Measurements from ENCODE around the gene SLC17A7. TPM values are rescaled to one million over a fixed set of nuclear protein-coding genes. Genes with fewer than 3 reads are reported as not detected.

SLC17A7 gene
- total RNA-seq, 2 experiments from 2014 or later, result not detected

GRCh38 chr19:49458567-49458903 is 17.2 kb upstream of the SLC17A7 start:
- H3K9me3 ChIP-seq (ENCODE audit: control insufficient read depth in 1 of 2, insufficient read depth in 1 of 2, low read length in 2 of 2), result no peaks in the 10 kb centered on the region
- Mint-ChIP-seq H3K36me3 (ENCODE audit: low read depth) (peaks cover 37% of the 10 kb centered on the region), H3K4me3 (no peak overlapping the region), H3K27ac (peak overlapping the region; percentile 77), H3K9me3 (no peaks in the 10 kb centered on the region), H3K27me3 (no peaks in the 10 kb centered on the region), H3K4me1 (ENCODE audit: low read depth) (peaks cover 18% of the 10 kb centered on the region)
- peaks cover 33% of the 10 kb centered on the region for H3K36me3 ChIP-seq (ENCODE audit: insufficient read depth, low read length)
- no peak for TF ChIP-seq CTCF (IDR thresholded peaks at IDR 0.05)
- intact Hi-C loops (cut with DNase I, micrococcal nuclease), result no loop called here
- ATAC-seq (ENCODE audit: poor library complexity), result peak; percentile 24
- ChIA-PET CTCF (interaction anchor here (1.5 to 2.3 kb wide), 2 partner anchors 12 kb away, joined by 3 to 10 read pairs; no protein-coding TSS in a partner anchor), POLR2A (interaction anchor here (1.1 to 1.6 kb wide), 3 partner anchors 12 to 37 kb away, joined by 4 to 6 read pairs (median 4); partner anchors contain the start of genes FLT3LG and RPS11)
- H3K27me3 ChIP-seq (ENCODE audit: control insufficient read depth in 1 of 2, insufficient read depth in 2 of 2, low read length in 2 of 2), result no peaks in the 10 kb centered on the region
- H3K27ac ChIP-seq (ENCODE audit: low read depth in 1 of 2, low read length in 2 of 2), result peak overlapping the region; percentile 1 to 45
- peaks cover 36% of the 10 kb centered on the region for H3K4me1 ChIP-seq (ENCODE audit: insufficient read depth, low read length)
- H3K4me3 ChIP-seq (ENCODE audit: low read length), result no peak overlapping the region
- DNase-seq, result no peak

DNA sequence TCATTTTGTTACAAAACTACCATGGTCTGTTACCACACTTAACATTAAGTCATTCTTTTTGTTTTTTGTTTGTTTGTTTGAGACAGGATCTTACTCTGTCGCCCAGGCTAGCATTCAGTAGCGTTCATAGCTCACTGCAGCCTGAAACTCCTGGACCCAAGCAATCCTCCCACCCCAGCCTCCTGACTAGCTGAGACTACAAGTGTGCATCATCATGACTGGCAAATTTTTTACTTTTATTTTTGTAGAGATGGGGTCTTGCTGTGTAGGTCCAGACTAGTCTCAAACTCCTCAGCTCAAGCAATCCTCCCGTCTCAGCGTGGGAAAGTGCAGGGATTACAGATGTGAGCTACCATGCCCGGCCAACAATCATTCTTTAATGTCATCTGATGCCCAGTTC is 15.0 kb upstream of the SLC17A7 start:
- Mint-ChIP-seq H3K4me1 (ENCODE audit: low read depth) (peaks cover 37% of the 10 kb centered on the region), H3K27me3 (no peaks in the 10 kb centered on the region), H3K27ac (peak overlapping the region; percentile 69), H3K36me3 (ENCODE audit: low read depth) (peaks cover 52% of the 10 kb centered on the region), H3K9me3 (no peaks in the 10 kb centered on the region), H3K4me3 (peak overlapping the region; percentile 38)
- TF ChIP-seq CTCF (IDR thresholded peaks at IDR 0.05), result no peak
- Histone ChIP-seq H3K4me1 (ENCODE audit: insufficient read depth, low read length) (peaks cover 56% of the 10 kb centered on the region), H3K9me3 (ENCODE audit: control insufficient read depth in 1 of 2, insufficient read depth in 1 of 2, low read length in 2 of 2) (no peaks in the 10 kb centered on the region), H3K27me3 (ENCODE audit: control insufficient read depth in 1 of 2, insufficient read depth in 2 of 2, low read length in 2 of 2) (no peaks in the 10 kb centered on the region), H3K36me3 (ENCODE audit: insufficient read depth, low read length) (peaks cover 30% of the 10 kb centered on the region), H3K27ac (ENCODE audit: low read depth in 1 of 2, low read length in 2 of 2) (no peak overlapping the region), H3K4me3 (ENCODE audit: low read length) (no peak overlapping the region)
- ATAC-seq (ENCODE audit: poor library complexity) (no peak), DNase-seq (no peak)
- ChIA-PET POLR2A (no interaction called here), CTCF (interaction anchor here (1.0 to 2.3 kb wide), 3 partner anchors 14 to 17 kb away, joined by 3 to 10 read pairs (median 4); partner anchors contain the start of gene FLT3LG)
- intact Hi-C loops (cut with DNase I, micrococcal nuclease), result no loop called here

DNA sequence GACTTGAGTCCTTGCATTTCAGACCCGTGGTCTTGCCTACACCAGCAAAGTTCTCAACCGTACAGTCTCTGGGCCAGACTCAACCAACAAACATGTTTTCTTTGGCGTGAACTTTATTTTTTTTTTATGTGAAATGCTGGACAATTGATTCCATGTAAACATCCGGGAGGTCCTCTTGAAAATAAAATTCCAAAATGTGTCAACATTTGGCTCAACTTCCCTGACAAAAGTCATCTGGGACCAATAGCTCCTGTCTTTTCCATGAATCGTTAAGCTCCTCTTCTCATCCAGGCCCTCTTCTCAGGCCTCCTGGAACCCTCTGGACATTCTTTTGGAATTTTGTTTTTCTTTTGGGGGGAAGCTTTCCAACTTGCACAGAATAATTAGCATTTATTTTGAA is 14.4 kb upstream of the SLC17A7 start:
- Mint-ChIP-seq H3K9me3 (no peaks in the 10 kb centered on the region), H3K4me3 (peak overlapping the region; percentile 38), H3K36me3 (ENCODE audit: low read depth) (peaks cover 54% of the 10 kb centered on the region), H3K4me1 (ENCODE audit: low read depth) (peaks cover 40% of the 10 kb centered on the region), H3K27me3 (no peaks in the 10 kb centered on the region), H3K27ac (peak overlapping the region; percentile 69)
- no peaks in the 10 kb centered on the region for H3K9me3 ChIP-seq (ENCODE audit: control insufficient read depth in 1 of 2, insufficient read depth in 1 of 2, low read length in 2 of 2)
- peaks cover 60% of the 10 kb centered on the region for H3K4me1 ChIP-seq (ENCODE audit: insufficient read depth, low read length)
- POLR2A ChIA-PET, result interaction anchor here (5.7 kb wide), 1 partner anchor 15 kb away, joined by 120 read pairs; the partner anchor contains the start of gene FLT3LG
- H3K36me3 ChIP-seq (ENCODE audit: insufficient read depth, low read length), result peaks cover 28% of the 10 kb centered on the region
- no peak overlapping the region for H3K4me3 ChIP-seq (ENCODE audit: low read length)
- TF ChIP-seq CTCF (IDR thresholded peaks at IDR 0.05), result no peak
- DNase-seq (no peak), ATAC-seq (ENCODE audit: poor library complexity) (no peak)
- CTCF ChIA-PET, result interaction anchor here (1.0 to 1.5 kb wide), 2 partner anchors 15 to 18 kb away, joined by 3 to 4 read pairs; partner anchors contain the start of gene FLT3LG
- intact Hi-C loops (cut with DNase I, micrococcal nuclease), result no loop called here
- H3K27me3 ChIP-seq (ENCODE audit: control insufficient read depth in 1 of 2, insufficient read depth in 2 of 2, low read length in 2 of 2), result no peaks in the 10 kb centered on the region
- no peak overlapping the region for H3K27ac ChIP-seq (ENCODE audit: low read depth in 1 of 2, low read length in 2 of 2)
